Right kidney (tissue), 1 donor: ENCODE results near the gene SLC30A1.

Experiments
- DNase-seq: peaks from one replicate; pipeline ENCODE4 v3.0.0-alpha.2; 2016

Gene SLC30A1

GRCh38 chr1:211609120-211610024, 30.4 kb upstream of the SLC30A1 start:
- no peak for DNase-seq

GRCh38 chr1:211607754-211608473, 29.0 kb upstream of the SLC30A1 start:
- no peak for DNase-seq

- no peak for DNase-seq
Observed at GRCh38 chr1:211606914-211607753, 28.2 kb upstream of the SLC30A1 start.

GRCh38 chr1:211606332-211606913, 27.5 kb upstream of the SLC30A1 start:
- no peak for DNase-seq

- DNase-seq, result no peak
Observed at GRCh38 chr1:211605603-211606331, 26.8 kb upstream of the SLC30A1 start.

- DNase-seq, result no peak
Observed at GRCh38 chr1:211605034-211605433, 26.1 kb upstream of the SLC30A1 start.

GRCh38 chr1:211604548-211604947, 25.6 kb upstream of the SLC30A1 start:
- no peak for DNase-seq

GRCh38 chr1:211603713-211604112, 24.8 kb upstream of the SLC30A1 start:
- no peak for DNase-seq

GRCh38 chr1:211603191-211603701, 24.3 kb upstream of the SLC30A1 start:
- no peak for DNase-seq

- no peak for DNase-seq
Observed at GRCh38 chr1:211601982-211602670, 23.2 kb upstream of the SLC30A1 start.

- DNase-seq, result no peak
Observed at GRCh38 chr1:211601159-211601558, 22.2 kb upstream of the SLC30A1 start.

- no peak for DNase-seq
Observed at GRCh38 chr1:211599250-211599649, 20.3 kb upstream of the SLC30A1 start.

- no peak for DNase-seq
Observed at GRCh38 chr1:211598514-211598913, 19.6 kb upstream of the SLC30A1 start.

- no peak for DNase-seq
Observed at GRCh38 chr1:211596418-211597181, 17.6 kb upstream of the SLC30A1 start.

GRCh38 chr1:211595419-211595818, 16.5 kb upstream of the SLC30A1 start:
- no peak for DNase-seq

- DNase-seq, result no peak
Observed at GRCh38 chr1:211591980-211592493, 13.1 kb upstream of the SLC30A1 start.

GRCh38 chr1:211589782-211590721, 11.1 kb upstream of the SLC30A1 start:
- no peak for DNase-seq

- DNase-seq, result no peak
Observed at GRCh38 chr1:211588711-211589110, 9.8 kb upstream of the SLC30A1 start.
